ENCODE measurements around the gene ARL9.

GRCh38 chr4:56466910-56467283 lies 38.7 kb upstream of the ARL9 start:
- TF ChIP-seq POLR2A (IDR thresholded peaks at IDR 0.05; ENCODE audit: low read length) (no peak), GATA1 (IDR thresholded peaks at IDR 0.05; ENCODE audit: low read depth, low read length) (no peak)
